Ovary (tissue), 9 donors: ENCODE data around the gene RMI2. TPM values are rescaled to one million over a fixed set of nuclear protein-coding genes. Genes with fewer than 3 reads are reported as not detected.

Source experiments
- DNase-seq, 5 donors: peaks; one replicate each; pipeline ENCODE4 v3.0.0-alpha.2; 2019 to 2020
- H3K27ac ChIP-seq, 2 donors: fragments of 200-600 bp; one replicate each; pipeline versions ENCODE4 v1.5.1 to v1.8.0; 2019 to 2022
- H3K27me3 ChIP-seq: fragments of 200-600 bp; one replicate; pipeline ENCODE4 v1.8.0; 2022
- H3K36me3 ChIP-seq: fragments of 200-600 bp; sonication (generic); one replicate; pipeline ENCODE4 v1.5.1; 2019
- H3K4me1 ChIP-seq: one replicate; pipeline ENCODE4 v1.8.1; 2013; ENCODE audit warnings: mild to moderate bottlenecking, moderate library complexity; ENCODE audit not compliant: insufficient read depth
- H3K4me3 ChIP-seq: fragments of 200-600 bp; sonication (generic); one replicate; pipeline ENCODE4 v1.5.1; 2017
- H3K9me3 ChIP-seq, 2 donors: fragments of 200-600 bp in 1 of 2; sonication (generic) in 1 of 2; one replicate each; pipeline versions ENCODE4 v1.5.1 to v1.8.1; 2013 to 2019; ENCODE audit warnings: mild to moderate bottlenecking in 1 of 2, moderate library complexity in 1 of 2
- EP300 ChIP-seq: sonication (generic); formaldehyde crosslinking; IDR thresholded peaks from one replicate; pipeline ENCODE4 v1.6.1; 2017; ENCODE audit warnings: antibody characterized with exemption
- POLR2A ChIP-seq: fragments of 450-650 bp; IDR thresholded peaks from one replicate; pipeline ENCODE4 v1.6.1; 2017; ENCODE audit warnings: antibody characterized with exemption, mild to moderate bottlenecking, moderate library complexity
- WGBS, 3 donors: extraction: QIAGEN DNeasy Blood & Tissue Kit in 1 of 3; methylation state at CpG; one replicate each; pipeline versions ENCODE4 v1.1.5 to v1.1.7; 2013 to 2017; 5-methylcytosine and 5-hydroxymethylcytosine counted together
- intact Hi-C, 4 donors: fragments of 100-400 bp; cut with DNase I; formaldehyde crosslinking; loops; one replicate each; pipeline versions ENCODE4 v1.11.0 to v1.15.1; 2022 to 2023
- polyA plus RNA-seq, 2 donors: library from polyadenylated mRNA; stranded (reverse); fragments of 200-250 nt in 1 of 2; fragments of 350-450 nt in 1 of 2; fragmentation: Illumina TruSeq in 1 of 2; extraction: RNeasy Lipid Tissue Mini Kit (QIAGEN cat#74804) in 1 of 2; gene quantifications; one replicate each; pipeline ENCODE4 v1.2.3, GENCODE V29; 2013 to 2014
- total RNA-seq, 7 donors: library from RNA; depleted of rRNA in 2 of 7; stranded (reverse); fragments of >200 nt in 2 of 7; fragmentation: NEBNext Ultra II Directional in 3 of 7; extraction: Animal tissue kit (Norgen Biotek cat#: 25700) in 3 of 7; gene quantifications; one replicate each; pipeline versions ENCODE4 v1.1.0 to v1.2.4, GENCODE V29; 2016 to 2023
- TF ChIP-seq, protein P1 (sequence below), 3 donors: fragments of 450-650 bp in 2 of 3; fragments of 200-600 bp in 1 of 3; IDR thresholded peaks; one replicate each; pipeline versions ENCODE4 v1.5.1 to v1.8.0; 2016 to 2022; ENCODE audit warnings: antibody characterized with exemption in 3 of 3, mild to moderate bottlenecking in 1 of 3
- donor health status: DM: no; HTN: no; CAD: no; lungs with moderate emphysema.
- donor health status: DM: no; HTN: no; CAD: no.
- donor health status: Bipolar disorder and iron deficiency.
- donor health status: DM: yes; HTN: yes; CAD: no.
- donor health status: DM: no; HTN: no; CAD: no.
- donor health status: DM: yes; HTN: yes; CAD: no.

The RMI2 gene
- total and polyA plus RNA-seq, 9 donors = 1.6 to 6.7 (median 3.2) TPM

DNA sequence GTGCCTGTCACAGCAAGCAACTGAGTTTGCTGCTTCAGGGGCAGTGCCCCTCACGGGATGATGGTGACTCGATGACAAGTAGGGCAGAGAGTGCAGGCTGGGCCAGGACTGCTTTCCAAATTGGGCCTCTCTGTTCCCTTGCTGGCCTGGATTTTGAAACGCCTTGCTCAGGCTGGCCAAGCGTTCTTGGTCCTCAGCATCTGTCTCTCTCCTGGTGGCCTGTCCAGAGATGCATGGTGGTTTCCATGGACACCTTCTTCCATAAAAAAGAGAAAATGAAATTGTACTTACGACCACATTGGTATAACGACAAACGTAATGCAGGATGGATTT is 44.7 kb upstream of the RMI2 start:
- Histone ChIP-seq H3K36me3 (no peaks in the 10 kb centered on the region), H3K4me3 (no peak overlapping the region), H3K27me3 (no peaks in the 10 kb centered on the region), H3K4me1 (peaks cover 4% of the 10 kb centered on the region), H3K9me3 (no peaks in the 10 kb centered on the region), H3K27ac (no peak overlapping the region)
- intact Hi-C loops = no loop called here
- TF ChIP-seq, protein P1, sequence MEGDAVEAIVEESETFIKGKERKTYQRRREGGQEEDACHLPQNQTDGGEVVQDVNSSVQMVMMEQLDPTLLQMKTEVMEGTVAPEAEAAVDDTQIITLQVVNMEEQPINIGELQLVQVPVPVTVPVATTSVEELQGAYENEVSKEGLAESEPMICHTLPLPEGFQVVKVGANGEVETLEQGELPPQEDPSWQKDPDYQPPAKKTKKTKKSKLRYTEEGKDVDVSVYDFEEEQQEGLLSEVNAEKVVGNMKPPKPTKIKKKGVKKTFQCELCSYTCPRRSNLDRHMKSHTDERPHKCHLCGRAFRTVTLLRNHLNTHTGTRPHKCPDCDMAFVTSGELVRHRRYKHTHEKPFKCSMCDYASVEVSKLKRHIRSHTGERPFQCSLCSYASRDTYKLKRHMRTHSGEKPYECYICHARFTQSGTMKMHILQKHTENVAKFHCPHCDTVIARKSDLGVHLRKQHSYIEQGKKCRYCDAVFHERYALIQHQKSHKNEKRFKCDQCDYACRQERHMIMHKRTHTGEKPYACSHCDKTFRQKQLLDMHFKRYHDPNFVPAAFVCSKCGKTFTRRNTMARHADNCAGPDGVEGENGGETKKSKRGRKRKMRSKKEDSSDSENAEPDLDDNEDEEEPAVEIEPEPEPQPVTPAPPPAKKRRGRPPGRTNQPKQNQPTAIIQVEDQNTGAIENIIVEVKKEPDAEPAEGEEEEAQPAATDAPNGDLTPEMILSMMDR (IDR thresholded peaks at IDR 0.05) = no peak
- no peak for DNase-seq
- WGBS, 3 donors = 90 to 94% (median 92%) methylated on average over 7 of the region's 7 CpGs

DNA sequence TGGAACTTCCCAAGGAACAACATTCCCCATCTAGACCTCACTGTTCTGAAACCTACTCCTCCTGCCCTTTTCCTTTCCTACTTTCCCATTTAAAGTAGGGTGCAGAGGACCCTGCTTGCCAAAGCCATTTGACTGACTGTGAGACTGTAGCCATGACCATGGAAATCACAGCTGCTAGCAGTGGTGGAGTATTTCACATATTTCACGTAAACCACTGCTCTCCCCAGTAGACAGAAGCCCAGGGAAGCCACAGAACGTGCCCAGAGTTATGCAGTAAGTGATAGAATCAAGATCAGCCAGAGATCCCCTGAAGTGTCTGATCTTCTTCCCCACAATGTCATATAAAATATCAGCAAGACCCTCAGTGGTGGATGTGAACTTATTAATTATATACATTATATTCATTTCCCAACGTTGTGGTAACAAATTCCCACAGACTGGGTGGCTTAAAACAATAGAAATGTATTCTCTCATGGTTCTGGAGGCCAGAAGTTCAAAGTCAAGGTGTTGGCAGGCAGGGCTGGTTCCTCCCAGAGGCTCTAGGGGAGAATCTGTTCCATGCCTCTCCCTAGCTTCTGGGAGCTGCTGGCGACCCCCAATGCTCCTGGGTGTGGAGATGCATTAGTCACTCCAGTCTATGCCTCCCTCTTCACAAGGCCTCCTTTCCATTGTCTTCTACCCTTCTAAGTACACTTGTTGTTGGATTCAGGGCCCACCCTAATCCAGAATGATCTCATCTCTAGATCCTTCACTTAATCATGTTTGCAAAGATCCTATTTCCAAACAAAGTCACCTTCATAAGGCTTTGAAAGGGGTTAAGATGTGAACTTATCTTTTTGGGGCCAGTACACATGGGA is 43.4 kb upstream of the RMI2 start:
- Histone ChIP-seq H3K27me3 (no peaks in the 10 kb centered on the region), H3K4me3 (no peak overlapping the region), H3K27ac (no peak overlapping the region), H3K9me3 (no peaks in the 10 kb centered on the region), H3K36me3 (no peaks in the 10 kb centered on the region), H3K4me1 (peaks cover 4% of the 10 kb centered on the region)
- intact Hi-C loops = no loop called here
- DNase-seq = no peak
- 69 to 75% (median 71%) methylated on average over 4 of the region's 4 CpGs for WGBS, 3 donors
- TF ChIP-seq POLR2A (no peak), EP300 (no peak)
- TF ChIP-seq, protein P1 (IDR thresholded peaks at IDR 0.05) = no peak

DNA sequence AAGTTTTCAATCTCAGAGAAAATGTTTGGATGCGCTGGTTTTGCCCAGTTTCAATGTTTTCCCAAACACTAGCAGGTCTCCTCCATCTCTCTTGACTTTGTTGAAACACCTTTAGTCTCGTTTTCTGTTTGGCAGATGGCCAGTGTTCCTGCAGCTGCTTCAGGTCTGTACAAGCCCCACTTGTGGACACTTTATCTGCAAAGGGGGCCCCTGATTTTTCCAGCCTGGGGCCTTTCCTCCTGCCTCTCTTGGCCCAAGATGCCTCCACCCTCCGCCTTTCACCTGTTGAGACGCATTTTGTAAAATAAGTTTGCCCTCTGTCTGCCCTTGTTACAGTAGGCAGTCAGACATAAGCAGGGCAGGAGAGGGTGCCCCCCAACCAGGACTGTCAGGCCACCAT is 42.3 kb upstream of the RMI2 start:
- Histone ChIP-seq H3K36me3 (no peaks in the 10 kb centered on the region), H3K4me3 (no peak overlapping the region), H3K9me3 (no peaks in the 10 kb centered on the region), H3K27ac (no peak overlapping the region), H3K27me3 (no peaks in the 10 kb centered on the region), H3K4me1 (no peaks in the 10 kb centered on the region)
- intact Hi-C loops = no loop called here
- DNase-seq = no peak
- TF ChIP-seq, protein P1 (IDR thresholded peaks at IDR 0.05) = no peak
- TF ChIP-seq EP300 = no peak
- TF ChIP-seq POLR2A = no peak
- 63 to 81% (median 81%) methylated on average over 4 of the region's 4 CpGs for WGBS, 3 donors

DNA sequence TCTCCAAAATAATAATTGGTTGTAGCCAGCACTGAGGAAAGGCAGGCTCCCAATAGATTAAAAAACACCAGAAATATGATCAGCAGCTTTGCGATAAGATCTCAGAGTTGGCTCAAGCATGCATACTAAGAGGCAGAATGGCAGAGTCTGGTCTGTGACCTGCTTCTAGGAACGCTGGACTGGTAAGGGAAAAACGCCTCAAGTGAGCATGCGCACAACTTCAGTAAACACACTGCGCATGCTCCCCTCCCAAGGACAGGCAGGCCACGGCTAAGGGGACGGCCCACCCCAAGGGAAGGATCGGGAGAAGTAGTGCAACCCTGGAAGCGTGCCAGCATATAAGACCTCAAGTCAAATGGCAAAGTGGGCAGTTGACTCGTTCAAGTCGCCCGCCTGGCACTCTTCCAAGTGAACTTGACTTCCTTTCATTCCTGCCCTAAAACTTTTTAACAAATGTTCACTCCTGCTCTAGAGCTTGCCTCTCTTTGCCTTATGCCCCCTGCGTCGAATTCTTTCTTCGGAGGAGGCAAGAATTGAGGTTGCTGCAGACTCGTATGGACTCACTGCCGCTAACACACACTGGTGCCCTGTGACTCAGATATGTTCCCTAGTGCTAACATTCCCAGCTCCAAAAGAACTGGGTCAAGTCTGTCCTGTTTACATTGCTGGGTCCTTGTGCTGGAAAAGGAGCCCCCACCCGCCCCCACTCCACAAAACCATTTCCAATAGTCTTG is 41.7 kb upstream of the RMI2 start:
- Histone ChIP-seq H3K36me3 (no peaks in the 10 kb centered on the region), H3K4me1 (no peaks in the 10 kb centered on the region), H3K9me3 (no peaks in the 10 kb centered on the region), H3K4me3 (no peak overlapping the region), H3K27me3 (no peaks in the 10 kb centered on the region), H3K27ac (no peak overlapping the region)
- TF ChIP-seq POLR2A (no peak), EP300 (no peak)
- TF ChIP-seq, protein P1 (IDR thresholded peaks at IDR 0.05) = no peak
- WGBS, 3 donors = 77 to 79% (median 79%) methylated on average over 18 of the region's 18 CpGs
- DNase-seq = no peak
- intact Hi-C loops = no loop called here
